Endodermal cell (in vitro differentiated cells): ENCODE data around the gene SPRR5. TPM values are rescaled to one million over a fixed set of nuclear protein-coding genes. Genes with fewer than 3 reads are reported as not detected.

Experiments
- DNase-seq: peaks from one replicate; pipeline ENCODE4 v3.0.0-alpha.2; 2017
- H3K27ac ChIP-seq: 2 replicates; pipeline ENCODE4 v1.5.1; 2013; ENCODE audit warnings: mild to moderate bottlenecking, low read depth, low read length, moderate library complexity
- H3K27me3 ChIP-seq: 2 replicates; pipeline ENCODE4 v1.6.1; 2013; ENCODE audit warnings: mild to moderate bottlenecking, low read length, moderate library complexity; ENCODE audit not compliant: insufficient read depth, control insufficient read depth, poor library complexity, severe bottlenecking
- H3K36me3 ChIP-seq: 2 replicates; pipeline ENCODE4 v1.7.0; 2013; ENCODE audit warnings: mild to moderate bottlenecking, low read length, moderate library complexity; ENCODE audit not compliant: control insufficient read depth, insufficient read depth
- H3K4me1 ChIP-seq: one replicate; pipeline ENCODE4 v1.7.0; 2013; ENCODE audit warnings: low read length; ENCODE audit not compliant: control insufficient read depth, insufficient read depth
- H3K4me3 ChIP-seq: 2 replicates; pipeline ENCODE4 v1.5.1; 2013; ENCODE audit warnings: mild to moderate bottlenecking, low read length, moderate library complexity
- H3K9ac ChIP-seq: 2 replicates; pipeline ENCODE4 v1.6.1; 2013; ENCODE audit warnings: mild to moderate bottlenecking, low read length, moderate library complexity; ENCODE audit not compliant: poor library complexity, severe bottlenecking; ENCODE audit errors: extremely low read depth
- H3K9me3 ChIP-seq: 2 replicates; pipeline ENCODE4 v1.6.1; 2013; ENCODE audit warnings: mild to moderate bottlenecking, low read length, moderate library complexity; ENCODE audit not compliant: control insufficient read depth
- H3K27ac Mint-ChIP-seq: 2 replicates; pipeline ENCODE4 v1.8.0; 2020; ENCODE audit warnings: mixed read lengths
- H3K27me3 Mint-ChIP-seq: 2 replicates; pipeline ENCODE4 v1.8.0; 2021; ENCODE audit warnings: mild to moderate bottlenecking, mixed read lengths; ENCODE audit not compliant: insufficient read depth
- H3K36me3 Mint-ChIP-seq: 2 replicates; pipeline ENCODE4 v1.8.0; 2020; ENCODE audit warnings: low read depth, mixed read lengths
- H3K4me1 Mint-ChIP-seq: 2 replicates; pipeline ENCODE4 v1.8.0; 2020; ENCODE audit warnings: mixed read lengths
- H3K4me3 Mint-ChIP-seq: 2 replicates; pipeline ENCODE4 v1.8.0; 2020; ENCODE audit warnings: mild to moderate bottlenecking, moderate library complexity, mixed read lengths
- H3K9me3 Mint-ChIP-seq: 2 replicates; pipeline ENCODE4 v1.8.0; 2020; ENCODE audit warnings: mild to moderate bottlenecking, mixed read lengths
- WGBS, 2 experiments: methylation state at CpG; one replicate each; pipeline versions ENCODE4 v1.1.5 to v1.1.7; 2013; ENCODE audit warnings: missing lambda C conversion rate in 2 of 2, mixed read lengths in 1 of 2; ENCODE audit not compliant: insufficient coverage in 1 of 2, insufficient read length in 1 of 2; 5-methylcytosine and 5-hydroxymethylcytosine counted together
- total RNA-seq, 2 donors: library from RNA; stranded (reverse); fragmentation: NEBNext Ultra II Directional in 1 of 2; extraction: Animal tissue kit (Norgen Biotek cat#: 25700) in 1 of 2; gene quantifications; 2 replicates in 1 of 2; 3 replicates in 1 of 2; pipeline ENCODE4 v1.2.1, GENCODE V29; 2021
- TF ChIP-seq, protein P1 (sequence below): fragments of 200-600 bp; sonication (generic); conservative IDR thresholded peaks from 2 replicates; pipeline ENCODE4 v1.5.0; 2021; ENCODE audit warnings: antibody characterized with exemption, mild to moderate bottlenecking

The SPRR5 gene
- total RNA-seq, 2 donors from 2014 or later, result not detected

DNA sequence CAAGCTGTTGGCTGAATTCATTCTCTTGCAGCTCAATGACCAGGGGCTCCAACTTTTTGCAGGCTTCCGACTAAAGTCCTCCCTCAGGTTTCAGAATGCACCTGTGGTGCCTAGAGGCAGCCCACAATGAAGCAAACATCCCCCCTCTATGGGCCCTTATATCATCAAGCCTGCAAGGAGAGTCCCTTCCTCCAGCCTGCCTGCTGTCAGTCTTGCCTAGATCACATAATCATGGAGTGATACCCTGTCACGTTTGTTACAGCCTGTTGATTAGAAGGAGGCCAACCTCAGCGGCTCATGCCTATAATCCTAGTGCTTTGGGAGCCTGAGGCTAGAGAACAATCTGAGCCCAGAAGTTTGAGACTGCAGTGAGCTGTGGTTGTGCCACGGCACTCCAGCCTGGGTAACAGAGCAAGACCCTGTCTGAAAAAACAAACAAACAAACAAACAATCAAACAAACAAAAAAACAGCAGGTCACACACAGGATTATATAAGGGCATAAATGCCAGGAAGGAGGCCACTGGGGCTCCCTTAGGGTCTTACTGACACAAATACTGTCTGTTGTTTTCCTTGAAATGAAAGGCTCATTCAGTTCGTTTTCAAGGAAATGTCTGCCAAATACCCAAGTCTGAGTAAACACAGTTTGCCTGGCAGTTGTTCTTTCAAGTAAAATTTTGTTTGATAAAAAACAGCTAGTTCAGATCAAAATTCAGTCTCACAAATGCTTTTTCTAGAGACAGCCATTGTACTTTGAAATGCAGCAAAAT lies 49.8 kb downstream of the SPRR5 start:
- H3K27ac ChIP-seq, result no peak overlapping the region
- H3K27me3 Mint-ChIP-seq, result peaks cover 3% of the 10 kb centered on the region
- no peak overlapping the region for H3K4me3 ChIP-seq
- H3K36me3 ChIP-seq, result no peaks in the 10 kb centered on the region
- no peak for DNase-seq
- no peak overlapping the region for H3K4me3 Mint-ChIP-seq
- H3K4me1 ChIP-seq, result no peaks in the 10 kb centered on the region
- no peaks in the 10 kb centered on the region for H3K36me3 Mint-ChIP-seq
- peaks cover 36% of the 10 kb centered on the region for H3K9me3 Mint-ChIP-seq
- H3K9ac ChIP-seq, result no peak overlapping the region
- peaks cover 18% of the 10 kb centered on the region for H3K4me1 Mint-ChIP-seq
- peak overlapping the region; percentile 15 for H3K27ac Mint-ChIP-seq
- WGBS, 2 experiments, result 53 to 58% methylated on average over 4 to 5 of the region's 5 CpGs
- H3K27me3 ChIP-seq, result no peaks in the 10 kb centered on the region
- peaks cover 28% of the 10 kb centered on the region for H3K9me3 ChIP-seq
- TF ChIP-seq, protein P1, sequence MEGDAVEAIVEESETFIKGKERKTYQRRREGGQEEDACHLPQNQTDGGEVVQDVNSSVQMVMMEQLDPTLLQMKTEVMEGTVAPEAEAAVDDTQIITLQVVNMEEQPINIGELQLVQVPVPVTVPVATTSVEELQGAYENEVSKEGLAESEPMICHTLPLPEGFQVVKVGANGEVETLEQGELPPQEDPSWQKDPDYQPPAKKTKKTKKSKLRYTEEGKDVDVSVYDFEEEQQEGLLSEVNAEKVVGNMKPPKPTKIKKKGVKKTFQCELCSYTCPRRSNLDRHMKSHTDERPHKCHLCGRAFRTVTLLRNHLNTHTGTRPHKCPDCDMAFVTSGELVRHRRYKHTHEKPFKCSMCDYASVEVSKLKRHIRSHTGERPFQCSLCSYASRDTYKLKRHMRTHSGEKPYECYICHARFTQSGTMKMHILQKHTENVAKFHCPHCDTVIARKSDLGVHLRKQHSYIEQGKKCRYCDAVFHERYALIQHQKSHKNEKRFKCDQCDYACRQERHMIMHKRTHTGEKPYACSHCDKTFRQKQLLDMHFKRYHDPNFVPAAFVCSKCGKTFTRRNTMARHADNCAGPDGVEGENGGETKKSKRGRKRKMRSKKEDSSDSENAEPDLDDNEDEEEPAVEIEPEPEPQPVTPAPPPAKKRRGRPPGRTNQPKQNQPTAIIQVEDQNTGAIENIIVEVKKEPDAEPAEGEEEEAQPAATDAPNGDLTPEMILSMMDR, result no peak

DNA sequence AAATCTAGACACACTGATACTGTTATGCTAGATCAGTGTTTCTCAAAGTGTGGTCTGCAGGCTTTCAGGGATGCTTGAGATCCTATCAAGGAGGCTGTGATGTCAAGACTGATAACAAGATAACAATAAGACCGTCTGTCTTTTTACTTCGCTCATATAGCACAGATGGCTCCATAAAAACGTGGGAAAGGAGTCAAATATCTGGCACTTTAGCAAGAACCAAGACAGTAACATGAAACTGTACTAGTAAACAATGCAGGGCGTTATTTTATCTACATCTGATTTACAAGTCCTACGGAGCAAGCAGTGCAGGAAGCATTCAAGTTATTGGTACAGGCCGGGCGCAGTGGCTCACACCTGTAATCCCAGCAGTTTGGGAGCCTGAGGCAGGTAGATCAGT lies 50.9 kb downstream of the SPRR5 start:
- no peak for DNase-seq
- Mint-ChIP-seq H3K4me3 (no peak overlapping the region), H3K4me1 (peaks cover 18% of the 10 kb centered on the region), H3K36me3 (no peaks in the 10 kb centered on the region), H3K9me3 (peaks cover 36% of the 10 kb centered on the region), H3K27me3 (peaks cover 3% of the 10 kb centered on the region), H3K27ac (no peak overlapping the region)
- TF ChIP-seq, protein P1, result no peak
- H3K27me3 ChIP-seq, result no peaks in the 10 kb centered on the region
- 58 to 64% methylated on average over 7 of the region's 7 CpGs for WGBS, 2 experiments
- H3K9ac ChIP-seq, result no peak overlapping the region
- no peak overlapping the region for H3K27ac ChIP-seq
- H3K4me3 ChIP-seq, result no peak overlapping the region
- H3K36me3 ChIP-seq, result no peaks in the 10 kb centered on the region
- peaks cover 28% of the 10 kb centered on the region for H3K9me3 ChIP-seq
- H3K4me1 ChIP-seq, result no peaks in the 10 kb centered on the region

DNA sequence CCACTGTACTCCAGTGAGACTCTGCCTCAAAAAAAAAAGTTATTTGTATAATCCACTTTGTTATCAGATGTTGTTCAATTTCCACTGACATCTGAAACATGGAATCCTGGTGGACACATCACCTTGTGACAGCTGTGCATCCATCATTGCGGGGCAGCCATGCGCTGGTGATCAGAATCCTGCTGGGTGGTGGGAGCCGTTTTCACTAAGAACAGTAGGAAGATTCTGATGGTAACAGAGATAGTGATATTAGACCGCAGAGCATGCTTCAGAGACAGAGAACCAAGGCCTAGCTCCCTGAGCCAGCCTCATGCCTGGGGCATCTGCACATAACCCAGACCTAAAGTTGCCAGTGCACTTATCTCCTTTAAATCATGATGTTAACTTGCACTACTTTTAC lies 51.5 kb downstream of the SPRR5 start:
- Mint-ChIP-seq H3K27ac (no peak overlapping the region), H3K36me3 (no peaks in the 10 kb centered on the region), H3K4me1 (peaks cover 18% of the 10 kb centered on the region), H3K27me3 (peaks cover 3% of the 10 kb centered on the region), H3K4me3 (no peak overlapping the region), H3K9me3 (peaks cover 39% of the 10 kb centered on the region)
- H3K4me3 ChIP-seq, result no peak overlapping the region
- no peaks in the 10 kb centered on the region for H3K36me3 ChIP-seq
- TF ChIP-seq, protein P1, result no peak
- H3K27me3 ChIP-seq, result no peaks in the 10 kb centered on the region
- H3K9me3 ChIP-seq, result peaks cover 28% of the 10 kb centered on the region
- no peak overlapping the region for H3K9ac ChIP-seq
- DNase-seq, result no peak
- 85 to 100% methylated on average over 4 of the region's 4 CpGs for WGBS, 2 experiments
- no peak overlapping the region for H3K27ac ChIP-seq
- no peaks in the 10 kb centered on the region for H3K4me1 ChIP-seq

Other genes starting within 250 kb of the SPRR5 start
- gene LCE2A, start 248.9 kb upstream of the SPRR5 start, total RNA-seq, result not detected
- not detected for gene LCE4A, start 239.0 kb upstream of the SPRR5 start, total RNA-seq
- not detected for gene KPRP, start 189.2 kb upstream of the SPRR5 start, total RNA-seq
- not detected for gene LCE1F, start 172.1 kb upstream of the SPRR5 start, total RNA-seq
- not detected for gene LCE1E, start 160.9 kb upstream of the SPRR5 start, total RNA-seq
- not detected for gene LCE1D, start 150.5 kb upstream of the SPRR5 start, total RNA-seq
- gene LCE1C, start 140.6 kb upstream of the SPRR5 start, total RNA-seq, result not detected
- not detected for gene LCE1B, start 135.2 kb upstream of the SPRR5 start, total RNA-seq
- gene LCE1A, start 119.7 kb upstream of the SPRR5 start, total RNA-seq, result not detected
- gene LCE6A, start 104.3 kb upstream of the SPRR5 start, total RNA-seq, result not detected
- gene LCE7A, start 87.2 kb upstream of the SPRR5 start, total RNA-seq, result not detected
- gene SMCP, start 68.9 kb upstream of the SPRR5 start, total RNA-seq, result not detected
- not detected for gene IVL, start 38.7 kb upstream of the SPRR5 start, total RNA-seq
- gene SPRR4, start 23.4 kb downstream of the SPRR5 start, total RNA-seq, result not detected
- not detected for gene SPRR1A, start 36.9 kb downstream of the SPRR5 start, total RNA-seq
- gene SPRR3, start 54.5 kb downstream of the SPRR5 start, total RNA-seq, result not detected
- not detected for gene SPRR1B, start 84.0 kb downstream of the SPRR5 start, total RNA-seq
- gene SPRR2D, start 93.9 kb downstream of the SPRR5 start, total RNA-seq, result under 1 TPM in 1 of 2 donors, not detected in 1; 0.42 TPM
- gene SPRR2A, start 110.3 kb downstream of the SPRR5 start, total RNA-seq, result not detected
- gene SPRR2B, start 124.4 kb downstream of the SPRR5 start, total RNA-seq, result not detected
- not detected for gene SPRR2E, start 147.3 kb downstream of the SPRR5 start, total RNA-seq
- gene SPRR2F, start 166.3 kb downstream of the SPRR5 start, total RNA-seq, result not detected
- gene SPRR2G, start 203.7 kb downstream of the SPRR5 start, total RNA-seq, result not detected